Gastroesophageal sphincter (tissue), 4 donors: ENCODE data around the gene DNAJA3. TPM values are rescaled to one million over a fixed set of nuclear protein-coding genes. Genes with fewer than 3 reads are reported as not detected.
A peak's percentile ranks its signal among the peaks of the same experiment; 100 is the strongest.

ENCODE experiments used
- ATAC-seq: fragments of 150-250 bp; one replicate; pipeline ENCODE4 v1.9.1; 2016; ENCODE audit warnings: mild to moderate bottlenecking, moderate library complexity
- H3K27ac ChIP-seq, 4 donors: fragments of 200-600 bp; sonication (generic) in 3 of 4; 1 replicate in 3 of 4; 2 replicates in 1 of 4; pipeline ENCODE4 v1.5.1; 2016 to 2019
- H3K27me3 ChIP-seq: fragments of 200-600 bp; sonication (generic); one replicate; pipeline ENCODE4 v1.5.1; 2019
- H3K36me3 ChIP-seq, 2 donors: fragments of 200-600 bp; sonication (generic); one replicate each; pipeline ENCODE4 v1.5.1; 2019; ENCODE audit warnings: control low read depth in 1 of 2
- H3K4me1 ChIP-seq, 3 donors: fragments of 200-600 bp; sonication (generic); 1 replicate in 2 of 3; 2 replicates in 1 of 3; pipeline ENCODE4 v1.5.1; 2016 to 2019; ENCODE audit warnings: control low read depth in 2 of 3
- H3K4me3 ChIP-seq, 2 donors: fragments of 200-600 bp; sonication (generic); one replicate each; pipeline ENCODE4 v1.5.1; 2019; ENCODE audit warnings: mild to moderate bottlenecking in 1 of 2, moderate library complexity in 1 of 2
- H3K9me3 ChIP-seq, 3 donors: fragments of 200-600 bp; sonication (generic); one replicate each; pipeline ENCODE4 v1.5.1; 2017 to 2019; ENCODE audit warnings: control low read depth in 2 of 3
- CTCF ChIP-seq, 4 experiments: fragments of 200-600 bp in 2 of 4; fragments of 450-650 bp in 2 of 4; sonication (generic) in 1 of 4; IDR thresholded peaks; one replicate each; pipeline ENCODE4 v1.5.1; 2017 to 2019; ENCODE audit warnings: antibody characterized with exemption in 4 of 4, mild to moderate bottlenecking in 2 of 4, moderate library complexity in 2 of 4
- EP300 ChIP-seq: sonication (generic); formaldehyde crosslinking; IDR thresholded peaks from one replicate; pipeline ENCODE4 v1.6.1; 2017; ENCODE audit warnings: antibody characterized with exemption, mild to moderate bottlenecking
- POLR2A ChIP-seq, 2 donors: fragments of 450-650 bp; IDR thresholded peaks; one replicate each; pipeline ENCODE4 v1.6.1; 2017; ENCODE audit warnings: antibody characterized with exemption in 2 of 2, mild to moderate bottlenecking in 2 of 2, moderate library complexity in 1 of 2
- POLR2AphosphoS5 ChIP-seq: sonication (generic); formaldehyde crosslinking; IDR thresholded peaks from one replicate; pipeline ENCODE4 v1.6.1; 2017; ENCODE audit warnings: antibody characterized with exemption
- WGBS, 2 donors: methylation state at CpG; one replicate each; pipeline ENCODE4 v1.1.5; 2018; ENCODE audit warnings: low coverage in 1 of 2; 5-methylcytosine and 5-hydroxymethylcytosine counted together
- total RNA-seq, 4 donors: library from RNA; depleted of rRNA; stranded (reverse); fragments of >200 nt; gene quantifications; one replicate each; pipeline ENCODE4 v1.1.0, GENCODE V29; 2016

Gene DNAJA3
- total RNA-seq, 4 donors from 2014 or later = 39.6 to 55.6 (median 43.9) TPM

GRCh38 chr16:4403133-4403949 is 22.3 kb upstream of the DNAJA3 start:
- WGBS, 2 donors = 100% methylated on average over 1 of the region's 24 CpGs; no CpG with 5 or more reads in 1 of the 2 donors
- Histone ChIP-seq H3K36me3 (peaks cover 0 to 75% of the 10 kb centered on the region in 2 donors), H3K27me3 (no peaks in the 10 kb centered on the region), H3K27ac (no peak overlapping the region), H3K4me1 (peaks cover 0 to 19% (median 3%) of the 10 kb centered on the region in 3 donors), H3K9me3 (no peaks in the 10 kb centered on the region), H3K4me3 (no peak overlapping the region)
- ATAC-seq = no peak
- no peak for TF ChIP-seq CTCF (IDR thresholded peaks at IDR 0.05)
- TF ChIP-seq EP300 = no peak
- no peak for TF ChIP-seq POLR2A (IDR thresholded peaks at IDR 0.05)
- TF ChIP-seq POLR2AphosphoS5 = no peak

GRCh38 chr16:4404247-4404966 is 21.3 kb upstream of the DNAJA3 start:
- TF ChIP-seq POLR2A (IDR thresholded peaks at IDR 0.05) (no peak), CTCF (IDR thresholded peaks at IDR 0.05) (peak in 3 of 4 experiments; percentile 33 to 63 (median 44)), POLR2AphosphoS5 (no peak)
- no peaks in the 10 kb centered on the region for H3K27me3 ChIP-seq
- peaks cover 0 to 77% of the 10 kb centered on the region in 2 donors for H3K36me3 ChIP-seq
- no peak for ATAC-seq
- H3K4me1 ChIP-seq = peaks cover 0 to 29% (median 3%) of the 10 kb centered on the region in 3 donors
- H3K9me3 ChIP-seq = no peaks in the 10 kb centered on the region
- no peak overlapping the region for H3K4me3 ChIP-seq
- no peak overlapping the region for H3K27ac ChIP-seq
- 65 to 87% methylated on average over 3 to 14 of the region's 20 CpGs for WGBS, 2 donors

- no peaks in the 10 kb centered on the region for H3K9me3 ChIP-seq
- WGBS, 2 donors = 97% methylated on average over 5 of the region's 24 CpGs; no CpG with 5 or more reads in 1 of the 2 donors
- no peaks in the 10 kb centered on the region for H3K27me3 ChIP-seq
- ATAC-seq = no peak
- peaks cover 0 to 36% (median 3%) of the 10 kb centered on the region in 3 donors for H3K4me1 ChIP-seq
- no peak overlapping the region for H3K4me3 ChIP-seq
- peaks cover 0 to 83% of the 10 kb centered on the region in 2 donors for H3K36me3 ChIP-seq
- H3K27ac ChIP-seq = no peak overlapping the region
- TF ChIP-seq EP300 = no peak
- no peak for TF ChIP-seq CTCF (IDR thresholded peaks at IDR 0.05)
- TF ChIP-seq POLR2A (IDR thresholded peaks at IDR 0.05) = no peak
- TF ChIP-seq POLR2AphosphoS5 = no peak
These were observed 20.5 kb upstream of the DNAJA3 start for GRCh38 chr16:4404967-4405696.

- no peak for TF ChIP-seq POLR2A (IDR thresholded peaks at IDR 0.05)
- TF ChIP-seq POLR2AphosphoS5 = peak; percentile 46
- no peaks in the 10 kb centered on the region for H3K27me3 ChIP-seq
- peak; percentile 54 for ATAC-seq
- H3K4me1 ChIP-seq = peaks cover 0 to 55% (median 7%) of the 10 kb centered on the region in 3 donors
- no peak overlapping the region for H3K27ac ChIP-seq
- WGBS, 2 donors = 60% methylated on average over 1 of the region's 22 CpGs; no CpG with 5 or more reads in 1 of the 2 donors
- H3K36me3 ChIP-seq = peaks cover 0 to 80% of the 10 kb centered on the region in 2 donors
- H3K4me3 ChIP-seq = no peak overlapping the region
- no peaks in the 10 kb centered on the region for H3K9me3 ChIP-seq
These were observed 17.9 kb upstream of the DNAJA3 start for GRCh38 chr16:4407543-4408322.
